ENCODE results near the gene PIGM.

PIGM gene

DNA sequence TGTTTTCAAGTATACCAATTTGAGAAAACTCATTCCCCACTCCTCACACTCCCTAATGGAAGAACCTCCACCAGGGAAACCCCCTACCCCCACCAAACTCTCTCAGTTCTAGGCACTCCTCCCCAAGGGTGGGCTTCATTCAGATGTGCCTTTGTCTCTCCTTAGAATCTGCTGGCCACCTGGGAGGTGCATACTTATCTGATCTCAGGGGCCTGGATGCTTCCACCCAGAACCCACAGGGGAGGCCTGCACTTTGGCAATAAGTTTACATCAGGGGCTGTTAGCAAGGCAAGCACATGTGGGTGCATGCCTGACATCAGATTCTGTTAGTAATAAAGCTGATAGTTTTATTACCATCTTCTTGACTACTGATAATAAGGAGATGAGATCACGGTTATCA, 45.3 kb downstream of the PIGM start:
- H3K9ac ChIP-seq (ENCODE audit: low read length): no peak overlapping the region
- H3K9me3 ChIP-seq (ENCODE audit: control insufficient read depth, insufficient read depth, low read depth, low read length): no peaks in the 10 kb centered on the region
- H3K27me3 ChIP-seq (ENCODE audit: control insufficient read depth, insufficient read depth, low read length): peaks cover 11% of the 10 kb centered on the region; the same call in 1 of the 2 replicates

GRCh38 chr1:159986093-159986492, 45.7 kb downstream of the PIGM start:
- Histone ChIP-seq H3K4me1 (ENCODE audit: control insufficient read depth, insufficient read depth, low read length) (peaks cover 3% of the 10 kb centered on the region; the same call in 1 of the 2 replicates), H3K27ac (ENCODE audit: low read depth, low read length) (no peak overlapping the region), H3K9ac (ENCODE audit: low read length) (no peak overlapping the region), H3K36me3 (ENCODE audit: control insufficient read depth, insufficient read depth, low read length) (no peaks in the 10 kb centered on the region), H3K4me3 (ENCODE audit: low read depth, low read length) (no peak overlapping the region), H3K9me3 (ENCODE audit: control insufficient read depth, insufficient read depth, low read depth, low read length) (no peaks in the 10 kb centered on the region), H3K27me3 (ENCODE audit: control insufficient read depth, insufficient read depth, low read length) (peaks cover 14% of the 10 kb centered on the region; the same call in 1 of the 2 replicates)

More for the DNA sequence above, 45.3 kb downstream of the PIGM start:
- no peak overlapping the region for H3K4me3 ChIP-seq (ENCODE audit: low read depth, low read length)
- H3K36me3 ChIP-seq (ENCODE audit: control insufficient read depth, insufficient read depth, low read length): no peaks in the 10 kb centered on the region
- no peak overlapping the region for H3K27ac ChIP-seq (ENCODE audit: low read depth, low read length)
- H3K4me1 ChIP-seq (ENCODE audit: control insufficient read depth, insufficient read depth, low read length): peaks cover 3% of the 10 kb centered on the region; the same call in 1 of the 2 replicates

- H3K27me3 ChIP-seq (ENCODE audit: control insufficient read depth, insufficient read depth, low read length): peaks cover 14% of the 10 kb centered on the region; the same call in 1 of the 2 replicates
- no peak overlapping the region for H3K27ac ChIP-seq (ENCODE audit: low read depth, low read length)
- no peaks in the 10 kb centered on the region for H3K9me3 ChIP-seq (ENCODE audit: control insufficient read depth, insufficient read depth, low read depth, low read length)
- no peak overlapping the region for H3K4me3 ChIP-seq (ENCODE audit: low read depth, low read length)
- H3K36me3 ChIP-seq (ENCODE audit: control insufficient read depth, insufficient read depth, low read length): no peaks in the 10 kb centered on the region
- no peak overlapping the region for H3K9ac ChIP-seq (ENCODE audit: low read length)
- peaks cover under 1% of the 10 kb centered on the region; the same call in 1 of the 2 replicates for H3K4me1 ChIP-seq (ENCODE audit: control insufficient read depth, insufficient read depth, low read length)
These were observed 46.3 kb downstream of the PIGM start for GRCh38 chr1:159985473-159985872.

- Histone ChIP-seq H3K36me3 (ENCODE audit: control insufficient read depth, insufficient read depth, low read length) (no peaks in the 10 kb centered on the region), H3K4me3 (ENCODE audit: low read depth, low read length) (no peak overlapping the region), H3K27me3 (ENCODE audit: control insufficient read depth, insufficient read depth, low read length) (peaks cover 21% of the 10 kb centered on the region; the same call in 1 of the 2 replicates), H3K4me1 (ENCODE audit: control insufficient read depth, insufficient read depth, low read length) (no peaks in the 10 kb centered on the region), H3K27ac (ENCODE audit: low read depth, low read length) (no peak overlapping the region), H3K9me3 (ENCODE audit: control insufficient read depth, insufficient read depth, low read depth, low read length) (no peaks in the 10 kb centered on the region), H3K9ac (ENCODE audit: low read length) (no peak overlapping the region)
These were observed 48.1 kb downstream of the PIGM start for GRCh38 chr1:159983681-159984080.

DNA sequence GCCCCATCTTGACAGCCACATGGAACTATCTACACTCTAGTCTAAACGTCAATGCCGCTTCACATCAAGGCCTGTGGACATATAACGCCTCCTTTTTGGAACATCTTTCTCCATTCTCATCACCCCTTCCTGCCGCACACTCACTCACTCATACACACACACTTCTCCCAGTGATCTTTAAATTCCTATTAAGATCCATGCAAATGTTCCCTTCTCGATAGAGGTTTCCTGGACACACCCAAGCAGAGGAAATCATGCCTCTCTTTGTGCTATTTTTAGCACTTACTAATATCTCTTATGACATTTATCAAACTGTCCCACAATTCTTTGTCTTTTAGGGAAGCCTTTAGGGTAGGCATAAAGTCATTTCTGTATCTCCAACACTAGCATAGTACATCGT, 49.5 kb downstream of the PIGM start:
- Histone ChIP-seq H3K27me3 (ENCODE audit: control insufficient read depth, insufficient read depth, low read length) (peaks cover 31% of the 10 kb centered on the region), H3K27ac (ENCODE audit: low read depth, low read length) (no peak overlapping the region), H3K4me3 (ENCODE audit: low read depth, low read length) (no peak overlapping the region), H3K9me3 (ENCODE audit: control insufficient read depth, insufficient read depth, low read depth, low read length) (no peaks in the 10 kb centered on the region), H3K36me3 (ENCODE audit: control insufficient read depth, insufficient read depth, low read length) (no peaks in the 10 kb centered on the region), H3K9ac (ENCODE audit: low read length) (no peak overlapping the region), H3K4me1 (ENCODE audit: control insufficient read depth, insufficient read depth, low read length) (no peaks in the 10 kb centered on the region)

DNA sequence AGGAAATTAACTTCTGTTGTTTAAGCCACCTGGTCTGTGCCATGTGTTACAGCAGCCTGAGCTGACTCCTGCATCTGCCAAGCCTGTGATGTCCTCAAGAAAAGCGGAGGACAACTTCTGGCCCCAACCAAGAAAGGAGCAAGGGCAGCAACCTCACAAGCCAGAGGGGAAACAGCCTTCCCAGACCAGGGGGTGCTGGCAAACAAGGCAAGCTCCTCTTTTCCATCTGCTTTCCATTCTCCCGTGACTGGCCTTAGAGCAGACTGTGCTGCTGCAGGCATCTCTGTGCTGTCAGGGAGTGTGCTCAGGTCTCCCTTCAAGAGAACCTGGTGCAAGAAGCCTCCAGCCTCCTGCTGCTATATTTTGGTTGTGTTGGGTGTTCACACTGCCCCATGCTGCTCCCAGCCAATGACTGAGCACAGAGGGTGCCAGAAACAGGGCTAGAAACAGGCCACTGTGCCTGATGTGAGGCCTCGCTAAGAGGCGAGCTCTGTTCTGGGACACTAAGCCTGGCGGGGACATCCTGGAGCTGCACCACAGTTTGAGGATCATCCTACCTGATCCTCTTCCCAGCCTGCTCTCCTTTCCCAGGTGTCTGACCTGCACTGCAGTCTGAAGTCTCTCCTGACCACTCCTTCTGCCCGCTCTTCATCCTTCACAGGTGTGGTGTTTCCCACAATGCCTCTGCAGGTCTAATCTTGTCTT, 50.3 kb downstream of the PIGM start:
- Histone ChIP-seq H3K9me3 (ENCODE audit: control insufficient read depth, insufficient read depth, low read depth, low read length) (no peaks in the 10 kb centered on the region), H3K27me3 (ENCODE audit: control insufficient read depth, insufficient read depth, low read length) (peaks cover 35% of the 10 kb centered on the region), H3K27ac (ENCODE audit: low read depth, low read length) (no peak overlapping the region), H3K4me1 (ENCODE audit: control insufficient read depth, insufficient read depth, low read length) (no peaks in the 10 kb centered on the region), H3K4me3 (ENCODE audit: low read depth, low read length) (no peak overlapping the region), H3K36me3 (ENCODE audit: control insufficient read depth, insufficient read depth, low read length) (no peaks in the 10 kb centered on the region), H3K9ac (ENCODE audit: low read length) (no peak overlapping the region)

GRCh38 chr1:159980786-159981185, 51.0 kb downstream of the PIGM start:
- H3K27me3 ChIP-seq (ENCODE audit: control insufficient read depth, insufficient read depth, low read length): peaks cover 36% of the 10 kb centered on the region
- H3K27ac ChIP-seq (ENCODE audit: low read depth, low read length): no peak overlapping the region
- H3K4me1 ChIP-seq (ENCODE audit: control insufficient read depth, insufficient read depth, low read length): no peaks in the 10 kb centered on the region
- no peaks in the 10 kb centered on the region for H3K9me3 ChIP-seq (ENCODE audit: control insufficient read depth, insufficient read depth, low read depth, low read length)
- no peak overlapping the region for H3K4me3 ChIP-seq (ENCODE audit: low read depth, low read length)
- H3K9ac ChIP-seq (ENCODE audit: low read length): no peak overlapping the region
- no peaks in the 10 kb centered on the region for H3K36me3 ChIP-seq (ENCODE audit: control insufficient read depth, insufficient read depth, low read length)

GRCh38 chr1:159980076-159980475, 51.7 kb downstream of the PIGM start:
- no peaks in the 10 kb centered on the region for H3K9me3 ChIP-seq (ENCODE audit: control insufficient read depth, insufficient read depth, low read depth, low read length)
- no peaks in the 10 kb centered on the region for H3K4me1 ChIP-seq (ENCODE audit: control insufficient read depth, insufficient read depth, low read length)
- H3K27ac ChIP-seq (ENCODE audit: low read depth, low read length): no peak overlapping the region
- H3K9ac ChIP-seq (ENCODE audit: low read length): no peak overlapping the region
- H3K4me3 ChIP-seq (ENCODE audit: low read depth, low read length): no peak overlapping the region
- H3K36me3 ChIP-seq (ENCODE audit: control insufficient read depth, insufficient read depth, low read length): no peaks in the 10 kb centered on the region
- peaks cover 43% of the 10 kb centered on the region for H3K27me3 ChIP-seq (ENCODE audit: control insufficient read depth, insufficient read depth, low read length)

- peaks cover 46% of the 10 kb centered on the region for H3K27me3 ChIP-seq (ENCODE audit: control insufficient read depth, insufficient read depth, low read length)
These were observed 52.5 kb downstream of the PIGM start for GRCh38 chr1:159979257-159979656.

GRCh38 chr1:159978107-159978398, 53.7 kb downstream of the PIGM start:
- Histone ChIP-seq H3K4me1 (ENCODE audit: control insufficient read depth, insufficient read depth, low read length) (no peaks in the 10 kb centered on the region), H3K9ac (ENCODE audit: low read length) (no peak overlapping the region), H3K27me3 (ENCODE audit: control insufficient read depth, insufficient read depth, low read length) (peaks cover 44% of the 10 kb centered on the region), H3K36me3 (ENCODE audit: control insufficient read depth, insufficient read depth, low read length) (no peaks in the 10 kb centered on the region), H3K27ac (ENCODE audit: low read depth, low read length) (no peak overlapping the region), H3K4me3 (ENCODE audit: low read depth, low read length) (no peak overlapping the region), H3K9me3 (ENCODE audit: control insufficient read depth, insufficient read depth, low read depth, low read length) (no peaks in the 10 kb centered on the region)

More at GRCh38 chr1:159979257-159979656, 52.5 kb downstream of the PIGM start:
- Histone ChIP-seq H3K9me3 (ENCODE audit: control insufficient read depth, insufficient read depth, low read depth, low read length) (no peaks in the 10 kb centered on the region), H3K36me3 (ENCODE audit: control insufficient read depth, insufficient read depth, low read length) (no peaks in the 10 kb centered on the region), H3K4me3 (ENCODE audit: low read depth, low read length) (no peak overlapping the region), H3K4me1 (ENCODE audit: control insufficient read depth, insufficient read depth, low read length) (no peaks in the 10 kb centered on the region), H3K27ac (ENCODE audit: low read depth, low read length) (no peak overlapping the region), H3K9ac (ENCODE audit: low read length) (no peak overlapping the region)

GRCh38 chr1:159977364-159978106, 54.3 kb downstream of the PIGM start:
- no peak overlapping the region for H3K27ac ChIP-seq (ENCODE audit: low read depth, low read length)
- H3K27me3 ChIP-seq (ENCODE audit: control insufficient read depth, insufficient read depth, low read length): peaks cover 44% of the 10 kb centered on the region
- no peaks in the 10 kb centered on the region for H3K4me1 ChIP-seq (ENCODE audit: control insufficient read depth, insufficient read depth, low read length)
- H3K9ac ChIP-seq (ENCODE audit: low read length): no peak overlapping the region
- H3K4me3 ChIP-seq (ENCODE audit: low read depth, low read length): no peak overlapping the region
- H3K36me3 ChIP-seq (ENCODE audit: control insufficient read depth, insufficient read depth, low read length): no peaks in the 10 kb centered on the region
- no peaks in the 10 kb centered on the region for H3K9me3 ChIP-seq (ENCODE audit: control insufficient read depth, insufficient read depth, low read depth, low read length)

Measured in HUES6 (cell line).